AG09319 (cell line): ENCODE measurements around the gene AUTS2.
"Not testable (repeated sequence)": the region's sequence is repeated elsewhere in the genome, so short reads cannot be mapped to it uniquely, and the experiment has no call there.

Experiments used
- DNase-seq: peaks from one replicate; pipeline ENCODE4 v3.0.0-alpha.2; 2010; ENCODE audit warnings: low read depth; ENCODE audit errors: extremely low read depth
- CTCF ChIP-seq: IDR thresholded peaks from 2 replicates; pipeline ENCODE4 v1.5.1; 2011; ENCODE audit warnings: low read depth, mild to moderate bottlenecking, inconsistent platforms, low read length, moderate library complexity

Gene AUTS2

DNA sequence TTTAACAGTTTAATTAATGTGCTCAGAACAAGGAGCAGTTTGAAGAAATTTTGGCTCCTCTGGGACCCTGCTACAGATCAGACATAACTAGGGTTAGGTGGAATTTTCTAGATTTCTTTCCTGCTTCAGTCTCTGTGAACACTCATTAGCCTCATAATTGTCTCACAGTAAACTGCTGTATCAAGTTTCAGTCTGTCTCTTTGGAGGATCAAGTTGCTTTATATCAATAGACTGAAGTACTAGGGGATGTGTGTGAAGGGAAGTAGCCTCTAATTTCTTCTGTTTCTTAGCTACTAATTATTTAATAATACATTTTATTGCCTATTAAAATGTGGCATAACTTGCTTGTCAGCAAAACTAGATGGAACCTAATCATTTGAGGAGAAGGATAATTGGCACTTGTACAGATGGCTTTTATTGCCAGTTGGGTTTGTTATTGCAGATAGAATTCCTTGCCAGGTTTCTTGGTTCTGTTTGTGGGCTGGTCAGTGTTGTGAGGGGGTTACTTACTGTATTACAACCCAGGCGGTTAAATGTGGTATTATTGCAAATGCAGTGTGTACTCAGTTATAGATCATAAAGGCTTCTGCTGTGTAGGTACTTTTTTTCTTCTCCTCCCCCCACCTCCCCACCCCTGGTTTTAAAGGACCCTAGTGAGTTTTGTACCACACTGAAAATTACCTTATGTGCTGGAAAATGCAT is 758.0 kb downstream of the AUTS2 start:
- TF ChIP-seq CTCF = no peak
- DNase-seq = no peak

DNA sequence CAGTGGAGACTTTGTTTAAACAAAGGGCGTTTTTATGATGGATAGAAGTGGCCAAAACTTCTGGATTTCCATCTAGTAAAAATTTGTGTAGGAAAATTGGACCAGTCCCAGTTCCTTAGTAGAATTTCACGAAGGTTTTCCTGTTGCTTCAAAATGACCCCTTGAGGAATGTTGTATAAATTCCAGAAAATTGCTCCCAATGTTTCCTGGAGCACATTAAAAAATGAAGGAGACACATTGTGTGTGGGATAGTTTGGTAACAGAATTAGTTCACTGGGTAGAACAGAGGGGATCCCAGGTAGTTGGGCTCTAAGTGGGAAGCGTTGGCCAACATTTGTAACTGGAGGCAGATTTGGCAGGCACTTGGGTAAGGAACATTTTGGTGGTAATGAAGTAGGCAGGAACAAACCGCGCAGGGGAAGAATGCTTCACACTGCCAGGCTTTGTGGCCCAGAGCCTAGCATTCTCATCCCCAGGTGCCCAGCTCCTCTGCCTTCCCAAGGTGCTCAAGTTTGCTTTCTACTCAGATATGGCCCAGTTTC is 758.6 kb downstream of the AUTS2 start:
- TF ChIP-seq CTCF = no peak
- DNase-seq = no peak

DNA sequence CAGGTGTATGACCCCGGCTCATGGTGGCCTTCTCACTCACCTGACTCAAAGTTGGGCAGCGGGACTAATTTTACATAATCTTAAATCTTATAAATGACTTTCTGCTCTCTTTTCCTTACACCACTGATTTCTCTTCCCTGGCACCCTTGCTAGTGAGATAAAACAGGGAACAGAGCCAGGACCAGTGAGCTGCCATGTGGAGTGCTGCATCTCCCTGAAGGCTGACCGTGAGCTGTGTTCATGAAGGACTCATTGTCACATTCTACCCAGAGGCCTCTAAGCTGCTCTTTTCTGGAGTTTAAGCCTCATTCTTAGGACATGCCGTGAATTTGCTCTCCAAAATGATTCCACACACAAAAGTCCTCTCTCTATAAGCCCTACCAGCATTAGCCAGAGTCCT is 762.3 kb downstream of the AUTS2 start:
- no peak for DNase-seq
- no peak for TF ChIP-seq CTCF

- no peak for TF ChIP-seq CTCF
- no peak for DNase-seq
Observed at GRCh38 chr7:70361821-70362220, 763.5 kb downstream of the AUTS2 start.

DNA sequence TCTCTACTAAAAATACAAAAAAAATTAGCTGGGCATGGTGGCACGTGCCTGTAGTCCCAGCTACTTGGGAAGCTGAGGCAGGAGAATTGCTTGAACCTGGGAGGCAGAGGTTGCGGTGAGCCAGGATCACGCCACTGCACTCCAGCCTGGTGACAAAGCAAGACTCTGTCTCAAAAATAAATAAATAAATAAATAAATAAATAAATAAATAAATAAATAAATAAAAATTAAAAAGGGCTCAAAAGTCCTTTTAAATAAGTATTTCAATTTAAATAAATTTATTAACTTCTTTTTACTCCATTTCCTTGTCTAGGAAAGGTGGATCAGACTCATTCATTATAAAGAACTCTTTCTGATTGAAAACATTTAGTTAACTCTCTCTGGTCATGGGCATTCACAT is 766.1 kb downstream of the AUTS2 start:
- not testable (repeated sequence) for DNase-seq

DNA sequence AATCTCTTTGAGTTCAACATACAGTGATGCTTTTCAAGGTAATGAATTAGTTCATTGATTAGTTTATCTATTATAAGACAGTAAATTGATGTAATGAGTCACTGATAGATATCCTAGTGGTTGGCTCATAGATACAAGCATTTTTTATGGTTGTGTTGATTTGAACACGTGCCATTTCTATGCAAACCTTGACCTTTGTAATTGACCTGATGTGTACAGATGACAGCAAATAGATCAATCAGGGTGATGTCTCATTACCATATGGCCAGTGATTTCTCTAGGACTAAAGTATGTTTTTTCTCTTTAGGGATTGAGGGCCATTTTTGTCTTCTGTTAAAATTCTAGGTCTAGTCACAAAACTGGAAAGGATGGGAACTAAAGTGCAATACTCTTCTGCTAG is 773.4 kb downstream of the AUTS2 start:
- TF ChIP-seq CTCF = no peak
- DNase-seq = no peak

GRCh38 chr7:70372768-70373515 is 774.7 kb downstream of the AUTS2 start:
- DNase-seq = no peak
- no peak for TF ChIP-seq CTCF
